PC-9 (cell line): ENCODE measurements around the gene FAM193A. TPM values are rescaled to one million over a fixed set of nuclear protein-coding genes. Genes with fewer than 3 reads are reported as not detected.

Experiments used
- BruUV-seq: library from RNA; stranded (reverse); fragments of 400-500 nt; replicated peaks from 2 replicates; lab custom pipeline; 2021; lab: Mats Ljungman, UMichigan
- CTCF ChIA-PET: fragments of 300-600 bp; sonication (Branson Sonifier 250); formaldehyde crosslinking; loops from one replicate; lab custom pipeline; 2022; ENCODE audit warnings: antibody characterized with exemption; lab: Charles Lee
- POLR2A ChIA-PET: fragments of 300-600 bp; sonication (Branson Sonifier 250); formaldehyde crosslinking; loops from one replicate; lab custom pipeline; 2022; ENCODE audit warnings: antibody characterized with exemption; ENCODE audit not compliant: unreplicated experiment; lab: Charles Lee
- DNase-seq, 2 experiments: peaks; one replicate each; pipeline versions ENCODE4 v3.0.0 to v3.0.0-alpha.2; 2015 to 2022; ENCODE audit warnings: mixed read lengths in 1 of 2
- H2AFZ ChIP-seq: fragments of 200-600 bp; sonication (generic); 2 replicates; pipeline ENCODE4 v1.8.1; 2017; ENCODE audit warnings: antibody characterized with exemption
- H3F3A ChIP-seq: fragments of 200-600 bp; sonication (generic); 2 replicates; pipeline ENCODE4 v1.8.1; 2017; ENCODE audit warnings: antibody characterized with exemption, mild to moderate bottlenecking, low read depth; ENCODE audit not compliant: insufficient read depth
- H3K27ac ChIP-seq: fragments of 200-600 bp; sonication (generic); 2 replicates; pipeline ENCODE4 v1.6.1; 2016; ENCODE audit warnings: mixed run types
- H3K27me3 ChIP-seq: fragments of 200-600 bp; sonication (generic); 2 replicates; pipeline ENCODE4 v1.6.1; 2016; ENCODE audit warnings: low read depth, mixed run types; ENCODE audit not compliant: insufficient read depth
- H3K36me3 ChIP-seq: fragments of 200-600 bp; sonication (generic); 2 replicates; pipeline ENCODE4 v1.6.1; 2016; ENCODE audit warnings: low read depth, mixed run types
- H3K4me1 ChIP-seq: fragments of 200-600 bp; sonication (generic); replicated peaks from 2 replicates; pipeline ENCODE4 v1.6.1; 2016; ENCODE audit warnings: mixed run types; ENCODE audit not compliant: insufficient read depth
- H3K4me2 ChIP-seq: fragments of 200-600 bp; sonication (generic); 2 replicates; pipeline ENCODE4 v1.6.1; 2017; ENCODE audit warnings: mixed run types
- H3K4me3 ChIP-seq: fragments of 200-600 bp; sonication (generic); 2 replicates; pipeline ENCODE4 v1.6.1; 2016; ENCODE audit warnings: mixed run types
- H3K79me2 ChIP-seq: fragments of 200-600 bp; sonication (generic); 2 replicates; pipeline ENCODE4 v1.6.1; 2017; ENCODE audit warnings: low read depth, mixed run types
- H3K9me2 ChIP-seq: fragments of 200-600 bp; sonication (generic); 2 replicates; pipeline ENCODE4 v1.8.1; 2017; ENCODE audit warnings: mild to moderate bottlenecking; ENCODE audit not compliant: insufficient read depth
- H3K9me3 ChIP-seq: fragments of 200-600 bp; sonication (generic); 2 replicates; pipeline ENCODE4 v1.8.1; 2016; ENCODE audit warnings: low read depth; ENCODE audit not compliant: insufficient read depth
- H4K20me1 ChIP-seq: fragments of 200-600 bp; sonication (generic); 2 replicates; pipeline ENCODE4 v1.8.1; 2017; ENCODE audit not compliant: insufficient read depth
- CTCF ChIP-seq: fragments of 200-600 bp; sonication (generic); conservative IDR thresholded peaks from 2 replicates; pipeline ENCODE4 v1.6.1; 2017; ENCODE audit warnings: mixed run types, antibody characterized with exemption, mild to moderate bottlenecking, moderate library complexity
- EZH2 ChIP-seq: fragments of 200-600 bp; sonication (generic); IDR thresholded peaks from 2 replicates; pipeline ENCODE4 v1.8.0; 2017; ENCODE audit warnings: antibody characterized with exemption, low read depth
- intact Hi-C: fragments of 100-400 bp; cut with micrococcal nuclease; formaldehyde crosslinking; loops from one replicate; pipeline ENCODE4 v1.10.0; 2022; ENCODE audit not compliant: unreplicated experiment
- total RNA-seq: library from RNA; stranded (reverse); gene quantifications from 2 replicates; pipeline ENCODE4 v1.2.3, GENCODE V29; 2021

The FAM193A gene
- total RNA-seq, 1 experiment from 2014 or later = 23.4 TPM

GRCh38 chr4:2596611-2597010, 60.2 kb downstream of the FAM193A start:
- no peaks in the 10 kb centered on the region for H3F3A ChIP-seq

GRCh38 chr4:2598511-2599303, 62.3 kb downstream of the FAM193A start:
- H3K4me2 ChIP-seq = no peak overlapping the region
- H3K27me3 ChIP-seq = no peaks in the 10 kb centered on the region
- H3K9me3 ChIP-seq = no peaks in the 10 kb centered on the region
- no peak overlapping the region for H3K4me3 ChIP-seq
- intact Hi-C loops = no loop called here
- no peaks in the 10 kb centered on the region for H3F3A ChIP-seq
- 0 out of 2 replicates have a peak, but pooled peaks cover 6% of the 10 kb centered on the region for H3K79me2 ChIP-seq
- no peaks in the 10 kb centered on the region for H3K4me1 ChIP-seq
- no peak for DNase-seq
- H4K20me1 ChIP-seq = peaks cover 14% of the 10 kb centered on the region
- no TSS peak for BruUV-seq
- ChIA-PET CTCF (no interaction called here), POLR2A (interaction anchor here (0.7 kb wide), 1 partner anchor 93 kb away, joined by 3 read pairs; no protein-coding TSS in a partner anchor)
- H3K9me2 ChIP-seq = no peaks in the 10 kb centered on the region
- TF ChIP-seq EZH2 (no peak), CTCF (no peak)
- no peak overlapping the region for H2AFZ ChIP-seq
- H3K27ac ChIP-seq = no peak overlapping the region
- no peaks in the 10 kb centered on the region for H3K36me3 ChIP-seq

More at GRCh38 chr4:2596611-2597010, 60.2 kb downstream of the FAM193A start:
- TF ChIP-seq CTCF (no peak), EZH2 (no peak)
- H3K4me2 ChIP-seq = no peak overlapping the region
- no peak overlapping the region for H3K27ac ChIP-seq
- H2AFZ ChIP-seq = no peak overlapping the region
- H3K36me3 ChIP-seq = no peaks in the 10 kb centered on the region
- no peaks in the 10 kb centered on the region for H3K9me3 ChIP-seq
- no peaks in the 10 kb centered on the region for H3K9me2 ChIP-seq
- no peaks in the 10 kb centered on the region for H3K27me3 ChIP-seq
- CTCF ChIA-PET = no interaction called here
- no peak overlapping the region for H3K4me3 ChIP-seq
- H4K20me1 ChIP-seq = peaks cover 21% of the 10 kb centered on the region
- intact Hi-C loops = no loop called here
- no peaks in the 10 kb centered on the region for H3K4me1 ChIP-seq
- no TSS peak for BruUV-seq
- H3K79me2 ChIP-seq = 0 out of 2 replicates have a peak, but pooled peaks cover 14% of the 10 kb centered on the region
- no peak for DNase-seq
- POLR2A ChIA-PET = interaction anchor here (0.7 kb wide), 1 partner anchor 125 kb away, joined by 3 read pairs; no protein-coding TSS in a partner anchor

- TF ChIP-seq EZH2 (no peak), CTCF (no peak)
- no peaks in the 10 kb centered on the region for H3K4me1 ChIP-seq
Observed at GRCh38 chr4:2599304-2599654, 62.8 kb downstream of the FAM193A start.

More at GRCh38 chr4:2599304-2599654, 62.8 kb downstream of the FAM193A start:
- Histone ChIP-seq H3K4me2 (no peak overlapping the region), H3K9me2 (no peaks in the 10 kb centered on the region), H3K4me3 (no peak overlapping the region), H3K36me3 (no peaks in the 10 kb centered on the region), H3K79me2 (0 out of 2 replicates have a peak, but pooled peaks cover 4% of the 10 kb centered on the region), H3K9me3 (no peaks in the 10 kb centered on the region), H3K27me3 (no peaks in the 10 kb centered on the region), H3F3A (no peaks in the 10 kb centered on the region), H3K27ac (no peak overlapping the region), H2AFZ (no peak overlapping the region), H4K20me1 (peaks cover 8% of the 10 kb centered on the region)
- no peak for DNase-seq
- ChIA-PET CTCF (no interaction called here), POLR2A (no interaction called here)
- intact Hi-C loops = no loop called here
- no TSS peak for BruUV-seq
